K562 (cell line): ENCODE results near the gene CBFA2T3. TPM values are rescaled to one million over a fixed set of nuclear protein-coding genes. Genes with fewer than 3 reads are reported as not detected.

ENCODE experiments used
- CEBPB ChIP-seq: fragments of 450-650 bp; IDR thresholded peaks from 2 replicates; pipeline ENCODE4 v1.6.1; 2016; ENCODE audit warnings: missing genetic modification characterization, missing compliant biosample characterization
- HEY1 ChIP-seq: fragments of 250-450 bp; sonication (Bioruptor Pico); IDR thresholded peaks from 2 replicates; pipeline ENCODE4 v1.5.0; 2020; ENCODE audit warnings: mild to moderate bottlenecking, moderate library complexity, borderline replicate concordance
- polyA plus RNA-seq, 8 experiments: library from polyadenylated mRNA; depleted of rRNA in 4 of 8; stranded (reverse) in 5 of 8; unstranded in 3 of 8; fragments of >200 nt; fragmentation: Nextera tagmentation in 2 of 8; fragmentation: Illumina TruSeq in 1 of 8; extraction: Ambion mirVana in 2 of 8; extraction: Trizol in 1 of 8; gene quantifications; 2 replicates each; pipeline versions ENCODE4 v1.2.1 to v1.2.3, GENCODE V29; 2011 to 2014; ENCODE audit warnings: inconsistent platforms in 1 of 8, missing spikeins in 1 of 8
- total RNA-seq, 7 experiments: library from RNA; depleted of rRNA in 6 of 7; stranded (reverse); fragments of >200 nt in 6 of 7; fragmentation: Illumina TruSeq in 2 of 7; extraction: Trizol in 2 of 7; gene quantifications; 2 replicates each; pipeline versions ENCODE4 v1.2.1 to v1.2.3, GENCODE V29; 2011 to 2021; ENCODE audit warnings: low replicate concordance in 1 of 7
- TF ChIP-seq, protein P1 (sequence below), 2 experiments: fragments of 450-650 bp; IDR thresholded peaks; 2 replicates each; pipeline ENCODE4 v1.6.1; 2016; ENCODE audit warnings: mild to moderate bottlenecking in 2 of 2, borderline replicate concordance in 1 of 2, low read depth in 1 of 2, moderate library complexity in 1 of 2

Gene CBFA2T3
- total and polyA plus RNA-seq, 9 of the 15 experiments (the other 6 are each of a cell fraction or from before 2014, with no cell fraction given) = 2.3 to 145 (median 6.7) TPM

- TF ChIP-seq, protein P1, sequence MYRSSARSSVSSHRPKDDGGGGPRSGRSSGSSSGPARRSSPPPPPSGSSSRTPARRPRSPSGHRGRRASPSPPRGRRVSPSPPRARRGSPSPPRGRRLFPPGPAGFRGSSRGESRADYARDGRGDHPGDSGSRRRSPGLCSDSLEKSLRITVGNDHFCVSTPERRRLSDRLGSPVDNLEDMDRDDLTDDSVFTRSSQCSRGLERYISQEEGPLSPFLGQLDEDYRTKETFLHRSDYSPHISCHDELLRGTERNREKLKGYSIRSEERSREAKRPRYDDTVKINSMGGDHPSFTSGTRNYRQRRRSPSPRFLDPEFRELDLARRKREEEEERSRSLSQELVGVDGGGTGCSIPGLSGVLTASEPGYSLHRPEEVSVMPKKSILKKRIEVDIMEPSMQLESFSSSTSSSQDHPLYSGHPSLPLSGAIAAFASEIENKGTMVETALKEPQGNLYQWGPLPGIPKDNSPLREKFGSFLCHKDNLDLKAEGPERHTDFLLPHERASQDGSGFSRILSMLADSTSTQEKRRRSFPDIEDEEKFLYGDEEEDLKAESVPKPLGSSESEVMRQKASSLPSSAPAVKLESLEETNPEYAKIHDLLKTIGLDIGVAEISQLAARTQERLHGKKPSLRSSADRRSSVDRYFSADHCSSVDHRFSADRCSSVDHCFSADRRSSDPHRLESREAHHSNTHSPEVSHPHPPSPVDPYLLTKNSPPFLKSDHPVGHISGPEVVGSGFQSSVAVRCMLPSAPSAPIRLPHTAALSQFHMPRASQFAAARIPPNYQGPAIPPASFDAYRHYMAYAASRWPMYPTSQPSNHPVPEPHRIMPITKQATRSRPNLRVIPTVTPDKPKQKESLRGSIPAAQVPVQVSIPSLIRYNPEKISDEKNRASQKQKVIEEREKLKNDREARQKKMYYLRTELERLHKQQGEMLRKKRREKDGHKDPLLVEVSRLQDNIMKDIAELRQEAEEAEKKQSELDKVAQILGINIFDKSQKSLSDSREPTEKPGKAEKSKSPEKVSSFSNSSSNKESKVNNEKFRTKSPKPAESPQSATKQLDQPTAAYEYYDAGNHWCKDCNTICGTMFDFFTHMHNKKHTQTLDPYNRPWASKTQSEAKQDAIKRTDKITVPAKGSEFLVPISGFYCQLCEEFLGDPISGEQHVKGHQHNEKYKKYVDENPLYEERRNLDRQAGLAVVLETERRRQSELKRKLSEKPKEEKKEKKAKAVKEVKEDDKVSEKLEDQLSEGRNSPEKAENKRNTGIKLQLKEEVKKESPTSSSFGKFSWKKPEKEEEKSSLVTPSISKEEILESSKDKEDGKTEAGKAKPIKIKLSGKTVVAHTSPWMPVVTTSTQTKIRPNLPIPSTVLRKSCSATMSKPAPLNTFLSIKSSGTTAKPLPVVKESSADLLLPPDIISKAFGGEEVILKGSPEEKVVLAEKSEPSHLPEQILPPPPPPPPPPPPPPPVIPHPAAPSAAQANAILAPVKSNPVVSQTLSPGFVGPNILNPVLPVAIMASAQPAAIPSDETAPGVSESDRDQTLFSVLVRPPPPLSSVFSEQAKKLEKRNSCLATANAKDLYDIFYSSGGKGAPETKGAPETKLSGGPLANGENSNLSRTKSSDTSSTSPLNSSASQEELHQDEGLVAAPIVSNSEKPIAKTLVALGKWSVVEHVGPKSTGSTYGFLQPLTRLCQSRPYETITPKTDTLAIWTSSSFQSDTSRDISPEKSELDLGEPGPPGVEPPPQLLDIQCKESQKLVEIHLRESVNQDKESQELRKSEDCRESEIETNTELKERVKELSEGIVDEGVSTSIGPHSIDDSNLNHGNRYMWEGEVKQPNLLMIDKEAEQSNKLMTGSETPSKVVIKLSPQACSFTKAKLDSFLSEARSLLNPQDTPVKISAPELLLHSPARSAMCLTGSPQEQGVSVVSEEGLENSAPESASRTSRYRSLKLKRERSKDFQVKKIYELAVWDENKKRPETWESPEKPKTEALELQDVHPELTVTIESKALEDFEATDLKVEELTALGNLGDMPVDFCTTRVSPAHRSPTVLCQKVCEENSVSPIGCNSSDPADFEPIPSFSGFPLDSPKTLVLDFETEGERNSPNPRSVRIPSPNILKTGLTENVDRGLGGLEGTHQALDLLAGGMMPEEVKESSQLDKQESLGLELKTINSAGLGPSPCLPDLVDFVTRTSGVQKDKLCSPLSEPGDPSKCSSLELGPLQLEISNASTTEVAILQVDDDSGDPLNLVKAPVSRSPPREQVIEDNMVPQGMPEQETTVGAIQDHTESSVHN (IDR thresholded peaks at IDR 0.05; ENCODE audit: borderline replicate concordance in 1 of 2, low read depth in 1 of 2) = no peak
- TF ChIP-seq HEY1 (CRISPR knock-in tag) = no peak
- TF ChIP-seq CEBPB = no peak
Observed at GRCh38 chr16:88910284-88911135, 66.5 kb downstream of the CBFA2T3 start (continued).
